CD14-positive monocyte (primary cell): ENCODE data around the gene ACKR2. TPM values are rescaled to one million over a fixed set of nuclear protein-coding genes. Genes with fewer than 3 reads are reported as not detected.

ENCODE experiments used
- DNase-seq, 3 donors: peaks; one replicate each; pipeline ENCODE4 v3.0.0-alpha.2; 2011 to 2022
- H2AFZ ChIP-seq: 2 replicates; pipeline ENCODE4 v1.6.0; 2012; ENCODE audit warnings: mild to moderate bottlenecking, low read depth, low read length, inconsistent platforms; ENCODE audit not compliant: insufficient read depth, poor library complexity, severe bottlenecking
- H3K27ac ChIP-seq, 2 donors: 1 replicate in 1 of 2; 2 replicates in 1 of 2; pipeline ENCODE4 v1.5.1; 2012 to 2013; ENCODE audit warnings: low read length in 2 of 2, control low read depth in 1 of 2, inconsistent platforms in 1 of 2, low read depth in 1 of 2, mild to moderate bottlenecking in 1 of 2
- H3K27me3 ChIP-seq, 2 donors: one replicate each; pipeline versions ENCODE4 v1.6.0 to v1.6.1; 2011 to 2013; ENCODE audit warnings: low read length in 2 of 2; ENCODE audit not compliant: control insufficient read depth in 2 of 2, insufficient read depth in 2 of 2
- H3K36me3 ChIP-seq, 2 donors: replicated peaks in 1 of 2; 1 replicate in 1 of 2; 2 replicates in 1 of 2; pipeline versions ENCODE4 v1.5.1 to v1.6.1; 2012 to 2013; ENCODE audit warnings: low read length in 2 of 2, control low read depth in 1 of 2, inconsistent platforms in 1 of 2, mild to moderate bottlenecking in 1 of 2; ENCODE audit not compliant: insufficient read depth in 2 of 2, control insufficient read depth in 1 of 2
- H3K4me1 ChIP-seq, 2 donors: 1 replicate in 1 of 2; 2 replicates in 1 of 2; pipeline versions ENCODE4 v1.5.1 to v1.6.1; 2012 to 2013; ENCODE audit warnings: low read length in 2 of 2, control low read depth in 1 of 2, inconsistent platforms in 1 of 2, mild to moderate bottlenecking in 1 of 2, moderate library complexity in 1 of 2; ENCODE audit not compliant: insufficient read depth in 2 of 2, control insufficient read depth in 1 of 2
- H3K4me2 ChIP-seq: replicated peaks from 2 replicates; pipeline ENCODE3; 2012; ENCODE audit warnings: low read length, moderate library complexity, mild to moderate bottlenecking; ENCODE audit not compliant: poor library complexity, severe bottlenecking; ENCODE audit errors: extremely low read depth
- H3K4me3 ChIP-seq, 3 experiments: fragments of 200-600 bp in 1 of 3; sonication (generic) in 1 of 3; replicated peaks in 1 of 3; 1 replicate in 2 of 3; 2 replicates in 1 of 3; pipeline ENCODE4 v1.5.1; 2011 to 2013; ENCODE audit warnings: low read length in 3 of 3, mild to moderate bottlenecking in 3 of 3, control low read depth in 2 of 3, low read depth in 2 of 3, inconsistent platforms in 1 of 3, moderate library complexity in 1 of 3
- H3K79me2 ChIP-seq: 2 replicates; pipeline ENCODE4 v1.6.0; 2012; ENCODE audit warnings: mild to moderate bottlenecking, control low read depth, inconsistent platforms, low read length, moderate library complexity; ENCODE audit not compliant: insufficient read depth
- H3K9ac ChIP-seq: 2 replicates; pipeline ENCODE4 v1.6.0; 2017; ENCODE audit warnings: low read length, mild to moderate bottlenecking; ENCODE audit not compliant: insufficient read depth, poor library complexity, severe bottlenecking
- H3K9me3 ChIP-seq, 2 donors: replicated peaks in 1 of 2; 1 replicate in 1 of 2; 2 replicates in 1 of 2; pipeline versions ENCODE4 v1.5.1 to v1.6.1; 2012 to 2013; ENCODE audit warnings: low read length in 2 of 2, control low read depth in 1 of 2; ENCODE audit not compliant: control insufficient read depth in 1 of 2, insufficient read depth in 1 of 2
- H4K20me1 ChIP-seq: 2 replicates; pipeline ENCODE4 v1.6.0; 2012; ENCODE audit warnings: mild to moderate bottlenecking, low read length, control low read depth, moderate library complexity; ENCODE audit not compliant: insufficient read depth
- H3K27ac Mint-ChIP-seq, 7 donors: one replicate each; pipeline ENCODE4 v1.8.0; 2020; ENCODE audit warnings: mild to moderate bottlenecking in 7 of 7, mixed read lengths in 7 of 7, moderate library complexity in 6 of 7, inconsistent platforms in 2 of 7
- H3K27me3 Mint-ChIP-seq, 3 donors: one replicate each; pipeline ENCODE4 v1.8.0; 2021 to 2022; ENCODE audit warnings: low read depth in 3 of 3, mild to moderate bottlenecking in 3 of 3, mixed read lengths in 3 of 3, moderate library complexity in 3 of 3, inconsistent platforms in 1 of 3
- H3K36me3 Mint-ChIP-seq, 2 donors: one replicate each; pipeline ENCODE4 v1.8.0; 2020; ENCODE audit warnings: mixed read lengths in 2 of 2, inconsistent platforms in 1 of 2, mild to moderate bottlenecking in 1 of 2
- H3K4me1 Mint-ChIP-seq: one replicate; pipeline ENCODE4 v1.8.0; 2020; ENCODE audit warnings: mild to moderate bottlenecking, mixed read lengths
- H3K4me3 Mint-ChIP-seq, 2 donors: one replicate each; pipeline ENCODE4 v1.8.0; 2020; ENCODE audit warnings: mild to moderate bottlenecking in 2 of 2, mixed read lengths in 2 of 2, moderate library complexity in 1 of 2
- H3K9me3 Mint-ChIP-seq, 7 donors: one replicate each; pipeline ENCODE4 v1.8.0; 2020 to 2022; ENCODE audit warnings: mixed read lengths in 7 of 7, mild to moderate bottlenecking in 6 of 7, moderate library complexity in 6 of 7, inconsistent platforms in 2 of 7
- CTCF ChIP-seq: fragments of 200-600 bp; IDR thresholded peaks from one replicate; pipeline ENCODE4 v1.8.0; 2022; ENCODE audit warnings: antibody characterized with exemption, mild to moderate bottlenecking
- WGBS: methylation state at CpG from one replicate; pipeline ENCODE4 v1.1.5; 2013; ENCODE audit warnings: missing lambda C conversion rate; ENCODE audit not compliant: insufficient coverage; 5-methylcytosine and 5-hydroxymethylcytosine counted together
- intact Hi-C, 2 donors: fragments of 100-400 bp; cut with micrococcal nuclease; formaldehyde crosslinking; loops; one replicate each; pipeline versions ENCODE4 v1.15.0 to v1.15.1; 2023
- polyA plus RNA-seq, 3 donors: library from polyadenylated mRNA; depleted of rRNA in 1 of 3; unstranded in 2 of 3; stranded (reverse) in 1 of 3; fragments of 300-500 nt in 2 of 3; fragments of >200 nt in 1 of 3; fragmentation: Illumina TruSeq in 2 of 3; gene quantifications; 1 replicate in 2 of 3; 2 replicates in 1 of 3; pipeline ENCODE4 v1.2.3, GENCODE V29; 2012 to 2021

ACKR2 gene
- polyA plus RNA-seq, 3 donors = 0.49 TPM; not detected in 2

GRCh38 chr3:42815826-42816225 lies 6.6 kb downstream of the ACKR2 start:
- H3K9me3 ChIP-seq = no peaks in the 10 kb centered on the region
- no peaks in the 10 kb centered on the region for H4K20me1 ChIP-seq
- no CpG with 5 or more reads among the region's 2 CpGs for WGBS
- H2AFZ ChIP-seq = no peak overlapping the region
- no peak overlapping the region for H3K4me3 Mint-ChIP-seq
- H3K36me3 ChIP-seq = no peaks in the 10 kb centered on the region
- peaks cover 0 to 7% (median 0%) of the 10 kb centered on the region in 3 donors for H3K27me3 Mint-ChIP-seq
- H3K9ac ChIP-seq = no peak overlapping the region
- no peaks in the 10 kb centered on the region for H3K36me3 Mint-ChIP-seq
- H3K27me3 ChIP-seq = no peaks in the 10 kb centered on the region
- no peak overlapping the region for H3K27ac ChIP-seq
- H3K4me1 ChIP-seq = peaks cover 7 to 10% of the 10 kb centered on the region in 2 donors
- DNase-seq = no peak
- peaks cover 0 to under 1% (median 0%) of the 10 kb centered on the region in 7 donors for H3K9me3 Mint-ChIP-seq
- H3K4me2 ChIP-seq = no peak overlapping the region
- intact Hi-C loops = no loop called here
- H3K4me1 Mint-ChIP-seq = peaks cover 10% of the 10 kb centered on the region
- no peak overlapping the region for H3K27ac Mint-ChIP-seq
- no peak overlapping the region for H3K4me3 ChIP-seq
- no peak for TF ChIP-seq CTCF
- H3K79me2 ChIP-seq = no peaks in the 10 kb centered on the region

- intact Hi-C loops = no loop called here
- H3K9me3 Mint-ChIP-seq = peaks cover 0 to 2% (median 0%) of the 10 kb centered on the region in 7 donors
Observed at GRCh38 chr3:42819351-42819965, 10.2 kb downstream of the ACKR2 start.

More at GRCh38 chr3:42819351-42819965, 10.2 kb downstream of the ACKR2 start:
- 76% methylated on average over 2 of the region's 2 CpGs for WGBS
- H3K9ac ChIP-seq = no peak overlapping the region
- no peak for TF ChIP-seq CTCF
- H4K20me1 ChIP-seq = no peaks in the 10 kb centered on the region
- Mint-ChIP-seq H3K27me3 (peaks cover 0 to 10% (median 0%) of the 10 kb centered on the region in 3 donors), H3K4me3 (no peak overlapping the region), H3K27ac (no peak overlapping the region), H3K36me3 (no peaks in the 10 kb centered on the region), H3K4me1 (peaks cover 2% of the 10 kb centered on the region)
- no peaks in the 10 kb centered on the region for H3K27me3 ChIP-seq
- H3K79me2 ChIP-seq = no peaks in the 10 kb centered on the region
- H3K4me2 ChIP-seq = no peak overlapping the region
- no peaks in the 10 kb centered on the region for H3K9me3 ChIP-seq
- H3K36me3 ChIP-seq = no peaks in the 10 kb centered on the region
- H2AFZ ChIP-seq = no peak overlapping the region
- no peak for DNase-seq
- no peak overlapping the region for H3K27ac ChIP-seq
- H3K4me1 ChIP-seq = no peaks in the 10 kb centered on the region
- no peak overlapping the region for H3K4me3 ChIP-seq
